Measurements from ENCODE around the gene LRCH1.

GRCh38 chr13:46553521-46553885 is 533 bp downstream of the LRCH1 start:
- TF ChIP-seq CTCF (IDR thresholded peaks at IDR 0.05) (no peak), EZH2phosphoT487 (IDR thresholded peaks at IDR 0.05) (no peak), EZH2 (IDR thresholded peaks at IDR 0.05) (no peak)
